Liver (tissue), 9 donors: Measurements from ENCODE around the gene PYGL. TPM values are rescaled to one million over a fixed set of nuclear protein-coding genes. Genes with fewer than 3 reads are reported as not detected.
"Not testable (repeated sequence)": the region's sequence is repeated elsewhere in the genome, so short reads cannot be mapped to it uniquely, and the experiment has no call there.

Experiments used
- DNase-seq: peaks from one replicate; pipeline ENCODE4 v3.0.0-alpha.2; 2017; ENCODE audit warnings: low spot score
- H3K27ac ChIP-seq, 2 donors: one replicate each; pipeline ENCODE4 v1.7.0; 2013; ENCODE audit warnings: inconsistent platforms in 2 of 2, low read length in 2 of 2, control low read depth in 1 of 2, low read depth in 1 of 2, mild to moderate bottlenecking in 1 of 2
- H3K27me3 ChIP-seq, 4 donors: one replicate each; pipeline versions ENCODE4 v1.6.1 to v1.7.0; 2013; ENCODE audit warnings: low read length in 3 of 4, inconsistent platforms in 1 of 4, mild to moderate bottlenecking in 1 of 4, moderate library complexity in 1 of 4; ENCODE audit not compliant: control insufficient read depth in 4 of 4, insufficient read depth in 4 of 4
- H3K36me3 ChIP-seq, 4 donors: one replicate each; pipeline versions ENCODE4 v1.6.1 to v1.7.0; 2013; ENCODE audit warnings: low read length in 3 of 4, mild to moderate bottlenecking in 3 of 4, low read depth in 1 of 4, moderate library complexity in 1 of 4; ENCODE audit not compliant: control insufficient read depth in 4 of 4, insufficient read depth in 3 of 4
- H3K4me1 ChIP-seq, 4 donors: one replicate each; pipeline versions ENCODE4 v1.6.1 to v1.7.0; 2013; ENCODE audit warnings: low read length in 3 of 4, mild to moderate bottlenecking in 3 of 4, moderate library complexity in 1 of 4; ENCODE audit not compliant: control insufficient read depth in 4 of 4, insufficient read depth in 4 of 4
- H3K4me3 ChIP-seq, 3 donors: one replicate each; pipeline versions ENCODE4 v1.6.1 to v1.7.0; 2013; ENCODE audit warnings: low read length in 3 of 3, control low read depth in 1 of 3, low read depth in 1 of 3, mild to moderate bottlenecking in 1 of 3
- H3K9ac ChIP-seq, 2 donors: one replicate each; pipeline ENCODE4 v1.7.0; 2013; ENCODE audit warnings: low read length in 2 of 2, mild to moderate bottlenecking in 2 of 2, moderate library complexity in 2 of 2, control low read depth in 1 of 2, low read depth in 1 of 2
- H3K9me3 ChIP-seq, 4 donors: one replicate each; pipeline versions ENCODE4 v1.6.1 to v1.7.0; 2013; ENCODE audit warnings: low read length in 3 of 4; ENCODE audit not compliant: control insufficient read depth in 4 of 4
- CTCF ChIP-seq: fragments of 150-350 bp; IDR thresholded peaks from 2 replicates; pipeline ENCODE4 v1.5.1; 2017; ENCODE audit warnings: improper control_type of control experiment, low read depth, low read length; ENCODE audit not compliant: missing input control
- EGR1 ChIP-seq, 2 donors: IDR thresholded peaks; 2 replicates each; pipeline ENCODE4 v1.6.1; 2016 to 2018; ENCODE audit warnings: antibody characterized with exemption in 2 of 2, low read depth in 2 of 2
- FOXA2 ChIP-seq: IDR thresholded peaks from 2 replicates; pipeline ENCODE4 v1.6.1; 2016; ENCODE audit warnings: antibody characterized with exemption
- GABPA ChIP-seq, 2 donors: IDR thresholded peaks in 1 of 2; conservative IDR thresholded peaks in 1 of 2; 2 replicates each; pipeline ENCODE4 v1.6.1; 2016; ENCODE audit warnings: antibody characterized with exemption in 2 of 2, mild to moderate bottlenecking in 1 of 2, moderate library complexity in 1 of 2
- HNF4A ChIP-seq, 2 donors: conservative IDR thresholded peaks; 2 replicates each; pipeline ENCODE4 v1.6.1; 2016; ENCODE audit warnings: antibody characterized with exemption in 2 of 2, mild to moderate bottlenecking in 2 of 2
- HNF4G ChIP-seq: IDR thresholded peaks from 2 replicates; pipeline ENCODE4 v1.6.1; 2016; ENCODE audit warnings: antibody characterized with exemption
- JUND ChIP-seq, 2 donors: IDR thresholded peaks; 2 replicates each; pipeline ENCODE4 v1.6.1; 2016; ENCODE audit warnings: antibody characterized with exemption in 2 of 2
- MAX ChIP-seq: IDR thresholded peaks from 2 replicates; pipeline ENCODE4 v1.6.1; 2016; ENCODE audit warnings: antibody characterized with exemption
- RAD21 ChIP-seq, 2 donors: IDR thresholded peaks; 2 replicates each; pipeline ENCODE4 v1.6.1; 2016; ENCODE audit warnings: antibody characterized with exemption in 2 of 2, mild to moderate bottlenecking in 2 of 2
- REST ChIP-seq: IDR thresholded peaks from 2 replicates; pipeline ENCODE4 v1.6.1; 2016; ENCODE audit warnings: antibody characterized with exemption, mild to moderate bottlenecking
- RXRA ChIP-seq, 2 donors: IDR thresholded peaks; 2 replicates each; pipeline ENCODE4 v1.6.1; 2017 to 2018; ENCODE audit warnings: antibody characterized with exemption in 2 of 2, mild to moderate bottlenecking in 1 of 2
- SP1 ChIP-seq: IDR thresholded peaks from 2 replicates; pipeline ENCODE4 v1.6.1; 2018; ENCODE audit warnings: antibody characterized with exemption, mild to moderate bottlenecking
- TAF1 ChIP-seq: conservative IDR thresholded peaks from 2 replicates; pipeline ENCODE4 v1.6.1; 2016; ENCODE audit warnings: antibody characterized with exemption, mild to moderate bottlenecking
- YY1 ChIP-seq: IDR thresholded peaks from 2 replicates; pipeline ENCODE4 v1.6.1; 2016; ENCODE audit warnings: antibody characterized with exemption, mild to moderate bottlenecking
- ZBTB33 ChIP-seq: IDR thresholded peaks from 2 replicates; pipeline ENCODE4 v1.6.1; 2016; ENCODE audit warnings: antibody characterized with exemption
- WGBS: extraction: QIAGEN DNeasy Blood & Tissue Kit; methylation state at CpG from one replicate; pipeline ENCODE4 v1.1.7; 2013; 5-methylcytosine and 5-hydroxymethylcytosine counted together
- polyA plus RNA-seq, 2 donors: library from polyadenylated mRNA; stranded (reverse) in 1 of 2; unstranded in 1 of 2; fragments of 200-250 nt in 1 of 2; fragments of >200 nt in 1 of 2; fragmentation: Nextera tagmentation in 1 of 2; extraction: Ambion mirVana in 1 of 2; gene quantifications; one replicate each; pipeline versions ENCODE4 v1.2.1 to v1.2.3, GENCODE V29; 2013 to 2015
- total RNA-seq, 2 donors: library from RNA; depleted of rRNA; stranded (reverse); fragments of >200 nt; gene quantifications; one replicate each; pipeline ENCODE4 v1.2.3, GENCODE V29; 2014
- donor health status: healthy.
- donor health status: healthy.
- donor health status: healthy.
- donor health status: healthy.
- donor health status: healthy.

PYGL gene
- total and polyA plus RNA-seq, 4 donors = 53.0 to 109 (median 86.3) TPM

GRCh38 chr14:50920482-50921230, 23.6 kb downstream of the PYGL start:
- Histone ChIP-seq H3K9me3 (no peaks in the 10 kb centered on the region), H3K4me1 (peaks cover 6 to 17% (median 10%) of the 10 kb centered on the region in 4 donors), H3K27ac (no peak overlapping the region), H3K36me3 (peaks cover 6 to 78% (median 48%) of the 10 kb centered on the region in 4 donors), H3K9ac (no peak overlapping the region), H3K27me3 (no peaks in the 10 kb centered on the region), H3K4me3 (no peak overlapping the region)
- 73% methylated on average over 9 of the region's 9 CpGs for WGBS
- TF ChIP-seq REST = peak; percentile 48
- TF ChIP-seq HNF4A (conservative IDR thresholded peaks at IDR 0.05) = peak; percentile 10
- TF ChIP-seq GABPA (IDR thresholded peaks at IDR 0.05 in 1 of 2, conservative IDR thresholded peaks at IDR 0.05 in 1 of 2) = no peak
- no peak for TF ChIP-seq TAF1
- no peak for TF ChIP-seq SP1
- TF ChIP-seq RXRA (IDR thresholded peaks at IDR 0.05) = peak in 1 of 2 donors; percentile 5
- TF ChIP-seq RAD21 (IDR thresholded peaks at IDR 0.05) = no peak
- no peak for TF ChIP-seq MAX
- TF ChIP-seq EGR1 (IDR thresholded peaks at IDR 0.05; ENCODE audit: low read depth in 2 of 2) = no peak
- no peak for DNase-seq

- not testable (repeated sequence) for H3K9me3 ChIP-seq, H3K27me3 ChIP-seq, H3K27ac ChIP-seq, H3K4me3 ChIP-seq, DNase-seq, H3K9ac ChIP-seq
- Histone ChIP-seq H3K36me3 (peaks cover 13 to 81% (median 59%) of the 10 kb centered on the region in 4 donors), H3K4me1 (peaks cover 6 to 14% (median 10%) of the 10 kb centered on the region in 4 donors)
- TF ChIP-seq RAD21 (IDR thresholded peaks at IDR 0.05) = peak in 1 of 2 donors; percentile 18
- TF ChIP-seq YY1 = peak; percentile 32
- TF ChIP-seq HNF4A (conservative IDR thresholded peaks at IDR 0.05) = peak; percentile 40 to 60
- TF ChIP-seq SP1 = peak; percentile 30
- TF ChIP-seq RXRA (IDR thresholded peaks at IDR 0.05) = peak; percentile 50 to 59
- peak in 1 of 2 donors; percentile 29 for TF ChIP-seq JUND (IDR thresholded peaks at IDR 0.05)
- 59% methylated on average over 5 of the region's 5 CpGs for WGBS
These were observed 24.8 kb downstream of the PYGL start for GRCh38 chr14:50919524-50919923.

GRCh38 chr14:50917449-50917848, 26.8 kb downstream of the PYGL start:
- peaks cover 21 to 79% (median 55%) of the 10 kb centered on the region in 4 donors for H3K36me3 ChIP-seq
- no peak overlapping the region for H3K27ac ChIP-seq
- no peak for DNase-seq
- no peak overlapping the region for H3K9ac ChIP-seq
- peaks cover 6 to 14% (median 10%) of the 10 kb centered on the region in 4 donors for H3K4me1 ChIP-seq
- H3K27me3 ChIP-seq = no peaks in the 10 kb centered on the region
- no peaks in the 10 kb centered on the region for H3K9me3 ChIP-seq
- 88% methylated on average over 6 of the region's 6 CpGs for WGBS
- H3K4me3 ChIP-seq = no peak overlapping the region
- TF ChIP-seq SP1 (no peak), CTCF (no peak), ZBTB33 (no peak), HNF4A (conservative IDR thresholded peaks at IDR 0.05) (no peak), TAF1 (no peak), RXRA (IDR thresholded peaks at IDR 0.05) (no peak), HNF4G (no peak), GABPA (IDR thresholded peaks at IDR 0.05 in 1 of 2, conservative IDR thresholded peaks at IDR 0.05 in 1 of 2) (no peak), FOXA2 (no peak)
